GM19467 (cell line): ENCODE results near the gene UCK1.
"Not testable (repeated sequence)": the region's sequence is repeated elsewhere in the genome, so short reads cannot be mapped to it uniquely, and the experiment has no call there.

Experiments
- ATAC-seq: cut with Tn5 transposase; IDR thresholded peaks from one replicate; pipeline ENCODE4 v1.9.1; 2021; ENCODE audit warnings: mild to moderate bottlenecking, moderate library complexity; ENCODE audit not compliant: unreplicated experiment

The UCK1 gene

GRCh38 chr9:131554843-131555351 lies 23.8 kb upstream of the UCK1 start:
- no peak for ATAC-seq

DNA sequence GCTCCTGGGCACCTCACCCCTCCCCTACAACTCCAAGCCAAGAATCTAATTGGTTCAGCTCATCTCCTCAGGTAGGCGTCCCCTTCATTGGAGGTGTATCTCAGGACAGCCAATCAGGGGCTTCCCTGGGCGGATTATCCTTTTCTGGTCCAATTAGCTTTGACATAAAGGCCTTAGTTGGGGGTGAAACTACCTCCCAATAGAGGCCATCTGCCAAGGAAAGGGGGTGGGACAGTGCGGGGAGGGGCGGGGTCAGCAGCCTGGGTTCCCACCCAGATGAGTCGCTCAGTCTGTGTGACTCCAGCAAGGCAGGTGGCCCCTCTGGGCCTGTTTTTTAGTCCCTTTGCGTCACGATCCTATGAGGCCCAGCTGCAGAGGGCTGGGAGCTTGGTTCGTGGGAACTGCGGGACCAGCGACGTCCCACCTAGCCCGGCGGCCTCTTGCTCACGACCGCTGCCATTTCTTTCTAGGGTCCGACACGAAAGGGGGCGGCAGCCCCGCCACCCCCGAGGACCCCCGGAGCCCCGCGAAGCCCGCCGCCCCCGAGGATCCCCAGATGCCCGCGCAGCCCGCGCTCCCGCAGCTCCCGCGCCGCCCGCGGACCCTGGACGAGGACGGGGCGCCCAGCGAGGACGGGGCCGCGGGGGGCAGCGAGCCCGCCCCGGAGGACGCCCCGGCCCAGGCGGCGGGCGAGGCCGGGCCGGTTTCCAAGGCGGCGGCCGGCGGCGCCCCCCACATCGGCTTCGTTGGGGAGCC lies 23.2 kb upstream of the UCK1 start:
- ATAC-seq: no peak

GRCh38 chr9:131552030-131552429 lies 21.0 kb upstream of the UCK1 start:
- no peak for ATAC-seq

GRCh38 chr9:131550465-131550864 lies 19.4 kb upstream of the UCK1 start:
- ATAC-seq: not testable (repeated sequence)

GRCh38 chr9:131549186-131549585 lies 18.1 kb upstream of the UCK1 start:
- ATAC-seq: not testable (repeated sequence)

- ATAC-seq: no peak
These were observed 15.4 kb upstream of the UCK1 start for GRCh38 chr9:131546336-131547084.

- no peak for ATAC-seq
These were observed 14.8 kb upstream of the UCK1 start for GRCh38 chr9:131545786-131546335.

DNA sequence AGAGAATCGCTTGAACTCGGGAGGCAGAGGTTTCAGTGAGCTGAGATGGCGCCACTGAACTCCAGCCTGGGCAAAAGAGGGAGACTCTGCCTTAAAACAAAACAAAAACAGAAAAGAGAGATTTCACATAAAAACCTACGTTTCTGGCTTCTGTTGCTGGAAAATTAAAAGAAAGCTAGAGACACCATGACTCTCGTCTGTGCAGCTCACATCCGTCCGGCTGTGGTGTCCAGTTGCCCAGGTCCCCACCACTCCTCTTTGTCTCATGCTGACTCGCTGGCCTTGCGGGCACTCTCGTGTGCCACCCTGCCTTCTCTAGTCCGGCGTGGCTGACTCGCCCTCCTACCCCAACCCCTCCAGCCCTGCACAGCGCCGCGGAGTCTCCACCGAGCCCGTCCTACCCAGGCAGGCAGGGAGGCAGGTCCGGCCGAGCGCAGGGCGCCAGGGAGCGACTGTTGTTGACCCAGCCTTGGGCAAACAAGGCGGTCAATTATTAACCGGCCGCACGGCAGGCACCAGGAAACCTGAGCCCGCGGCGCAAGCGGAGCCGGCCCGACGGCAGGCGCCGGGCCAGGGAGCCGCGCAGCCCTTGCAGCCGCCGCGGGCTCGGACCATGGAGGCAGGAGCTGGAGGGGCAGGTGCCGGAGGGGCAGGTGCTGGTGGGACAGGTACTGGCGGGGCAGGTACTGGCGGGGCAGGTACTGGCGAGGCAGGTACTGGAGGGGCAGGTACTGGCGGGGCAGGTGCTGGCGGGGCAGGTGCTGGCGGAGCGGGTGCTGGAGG lies 14.1 kb upstream of the UCK1 start, which contains the start of gene PRRT1B:
TSS of gene PRRT1B (plus strand) at position 521 of the 783 bp plus-strand sequence. CDS start at position 614, 93 bp downstream.
- no peak for ATAC-seq

GRCh38 chr9:131543141-131543540 lies 12.1 kb upstream of the UCK1 start:
- no peak for ATAC-seq

DNA sequence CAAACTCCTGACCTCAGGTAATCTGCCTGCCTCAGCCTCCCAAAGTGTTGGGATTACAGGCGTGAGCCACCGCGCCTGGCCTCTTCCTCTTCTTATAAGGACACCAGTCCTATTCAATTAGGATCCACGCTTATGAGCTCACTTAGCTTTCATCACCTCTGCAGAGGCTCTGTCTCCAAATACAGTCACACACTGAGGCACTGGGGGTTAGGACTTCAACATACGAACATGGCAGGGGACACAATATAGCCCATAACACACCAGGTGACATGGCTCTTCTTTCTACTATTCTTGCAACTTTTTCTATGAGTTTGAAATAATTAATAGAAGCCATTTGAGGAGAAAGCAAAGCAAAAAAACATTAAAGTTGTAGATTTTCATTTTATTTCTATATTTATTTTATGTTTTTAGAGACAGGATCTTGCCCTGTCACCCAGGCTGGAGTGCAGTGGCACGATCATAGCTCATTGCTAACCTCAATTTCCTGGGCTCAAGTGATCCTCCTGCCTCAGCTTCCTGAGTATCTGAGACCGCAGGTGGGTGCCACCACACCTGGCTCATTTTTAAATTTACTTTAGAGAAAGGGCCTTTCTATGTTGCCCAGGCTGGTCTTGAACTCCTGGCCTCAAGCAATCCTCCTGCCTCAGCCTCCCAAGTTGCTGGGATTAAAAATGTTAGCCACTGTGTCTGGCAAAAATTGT lies 8.3 kb upstream of the UCK1 start:
- no peak for ATAC-seq

- ATAC-seq: no peak
These were observed 6.9 kb upstream of the UCK1 start for GRCh38 chr9:131537946-131538345.

DNA sequence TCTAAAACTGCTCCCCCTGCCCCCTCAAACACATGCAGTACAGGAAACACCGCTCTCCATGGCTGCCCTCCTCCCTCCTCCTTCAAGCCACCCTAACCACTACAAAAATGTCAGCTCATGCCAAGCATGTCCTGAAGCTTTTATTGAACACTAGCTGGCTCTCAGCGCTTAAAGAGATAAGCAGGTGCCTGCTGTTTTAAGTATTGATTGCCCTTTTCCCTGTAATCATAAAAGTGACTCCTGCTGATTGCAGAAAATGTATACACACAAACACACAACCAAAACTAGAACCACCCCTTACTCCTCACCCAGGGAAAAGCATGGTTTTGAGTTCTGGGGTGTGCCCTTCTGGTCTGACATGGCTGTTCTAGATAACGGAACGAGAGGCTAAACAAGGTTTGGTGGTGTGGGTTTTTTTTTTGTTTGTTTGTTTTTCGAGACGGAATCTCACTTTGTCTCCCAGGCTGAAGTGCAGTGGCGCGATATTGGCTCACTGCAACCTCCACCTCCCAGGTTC lies 3.7 kb upstream of the UCK1 start:
- ATAC-seq: no peak

DNA sequence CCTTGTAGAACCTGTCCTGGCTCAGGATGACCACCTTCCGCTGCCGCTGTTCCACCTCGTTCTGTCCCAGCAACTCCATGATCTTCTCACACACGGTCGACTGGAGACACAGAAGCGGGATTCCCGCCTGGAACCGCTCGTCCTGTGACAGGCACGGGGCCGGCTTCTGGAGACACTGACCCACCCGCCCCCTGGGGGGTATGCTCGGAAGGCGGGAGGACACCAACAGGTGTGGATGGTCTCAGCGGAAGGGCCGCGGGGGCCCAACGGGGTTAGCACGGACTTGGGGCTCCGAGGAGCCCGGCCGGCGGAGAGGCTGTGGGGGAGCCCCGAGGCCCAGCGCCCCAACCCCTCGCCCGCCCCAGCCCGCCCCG lies 530 bp downstream of the UCK1 start:
- peak; percentile 20 for ATAC-seq

GRCh38 chr9:131529597-131530545 lies 1.2 kb downstream of the UCK1 start:
- no peak for ATAC-seq

GRCh38 chr9:131528886-131529505 lies 2.1 kb downstream of the UCK1 start:
- no peak for ATAC-seq

DNA sequence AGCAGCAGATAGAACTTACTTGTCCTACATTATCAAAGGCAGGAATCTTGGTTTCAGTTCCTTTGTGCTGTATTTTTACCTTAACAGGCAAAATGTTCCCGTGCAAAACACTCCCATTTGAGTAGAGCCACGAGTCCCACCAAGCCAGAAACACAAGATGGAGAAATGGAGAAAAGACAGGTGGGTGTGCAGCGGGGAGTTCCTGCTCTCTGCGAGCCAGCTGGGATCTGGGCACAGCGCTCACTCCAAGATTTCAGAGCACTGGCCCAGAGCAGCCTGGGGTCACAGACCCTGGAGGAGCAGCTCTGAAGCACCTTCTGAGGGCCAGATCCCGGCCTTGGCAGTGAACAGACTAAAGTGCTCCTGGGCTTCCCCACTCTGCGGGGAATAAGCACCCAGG lies 2.9 kb downstream of the UCK1 start:
- no peak for ATAC-seq

GRCh38 chr9:131525643-131526565 lies 5.2 kb downstream of the UCK1 start:
- ATAC-seq: no peak
